BJ (cell line): Measurements from ENCODE around the gene PBX3. TPM values are rescaled to one million over a fixed set of nuclear protein-coding genes. Genes with fewer than 3 reads are reported as not detected.

ENCODE experiments used
- CTCF ChIA-PET: fragments of 350-600 bp; formaldehyde crosslinking; extraction: SDS; loops from one replicate; lab custom pipeline; 2021; ENCODE audit warnings: antibody characterized with exemption, inconsistent platforms; lab: Yijun Ruan, JAX
- POLR2A ChIA-PET: fragments of 300-600 bp; sonication (Branson Sonifier 250); formaldehyde crosslinking; extraction: SDS; loops from one replicate; lab custom pipeline; 2021; ENCODE audit warnings: antibody characterized with exemption; lab: Charles Lee
- DNase-seq: peaks from one replicate; pipeline ENCODE4 v3.0.0-alpha.2; 2011; ENCODE audit warnings: low read depth
- H3K27me3 ChIP-seq: 2 replicates; pipeline ENCODE4 v1.6.0; 2011; ENCODE audit warnings: low read length; ENCODE audit not compliant: control insufficient read depth, insufficient read depth
- H3K36me3 ChIP-seq: 2 replicates; pipeline ENCODE4 v1.5.1; 2011; ENCODE audit warnings: low read length; ENCODE audit not compliant: control insufficient read depth, insufficient read depth
- H3K4me3 ChIP-seq: 2 replicates; pipeline ENCODE4 v1.5.1; 2011; ENCODE audit warnings: low read depth, mild to moderate bottlenecking, control low read depth, low read length
- polyA plus RNA-seq: library from polyadenylated mRNA; depleted of rRNA; stranded (reverse); fragments of >200 nt; gene quantifications from 2 replicates; pipeline ENCODE4 v1.2.3, GENCODE V29; 2011
- TF ChIP-seq, protein P1 (sequence below): IDR thresholded peaks from 2 replicates; pipeline ENCODE4 v1.5.1; 2011; ENCODE audit warnings: low read depth, mild to moderate bottlenecking, control low read depth, inconsistent platforms, low read length, moderate library complexity; ENCODE audit not compliant: insufficient read depth

Gene PBX3
- polyA plus RNA-seq, 1 experiment = 27.9 TPM

- POLR2A ChIA-PET = interaction anchor here (0.8 kb wide), 1 partner anchor 43 kb away, joined by 3 read pairs; no protein-coding TSS in a partner anchor
Observed at GRCh38 chr9:125844611-125845010, 97.4 kb downstream of the PBX3 start.

DNA sequence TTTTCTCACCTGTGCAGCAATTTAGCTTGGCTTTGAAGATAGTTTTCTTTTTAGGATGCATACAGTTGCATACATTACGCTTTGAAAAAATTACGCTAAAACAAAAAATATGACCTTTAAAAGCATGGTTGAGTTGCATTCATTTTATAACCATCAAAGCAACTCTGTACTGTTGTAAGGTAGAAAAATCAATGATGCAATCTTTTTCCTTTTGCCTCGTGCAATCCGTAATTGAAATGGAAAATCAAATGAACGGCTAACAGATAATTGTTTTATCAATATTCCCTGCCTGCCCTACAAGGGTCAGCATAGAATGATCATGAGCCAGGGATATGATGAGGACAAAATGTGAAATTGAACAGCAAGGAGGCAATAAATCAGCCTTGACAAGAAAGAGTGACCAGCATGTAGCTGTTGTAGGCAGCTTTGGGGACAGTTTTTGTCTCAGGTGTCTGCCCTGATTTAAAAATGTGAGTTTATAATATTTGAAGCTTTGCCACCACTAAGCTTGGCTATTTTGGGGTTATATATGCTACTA is 98.2 kb downstream of the PBX3 start:
- Histone ChIP-seq H3K27me3 (no peaks in the 10 kb centered on the region), H3K36me3 (no peaks in the 10 kb centered on the region; the same call in 1 of the 2 replicates), H3K4me3 (no peak overlapping the region)
- TF ChIP-seq, protein P1, sequence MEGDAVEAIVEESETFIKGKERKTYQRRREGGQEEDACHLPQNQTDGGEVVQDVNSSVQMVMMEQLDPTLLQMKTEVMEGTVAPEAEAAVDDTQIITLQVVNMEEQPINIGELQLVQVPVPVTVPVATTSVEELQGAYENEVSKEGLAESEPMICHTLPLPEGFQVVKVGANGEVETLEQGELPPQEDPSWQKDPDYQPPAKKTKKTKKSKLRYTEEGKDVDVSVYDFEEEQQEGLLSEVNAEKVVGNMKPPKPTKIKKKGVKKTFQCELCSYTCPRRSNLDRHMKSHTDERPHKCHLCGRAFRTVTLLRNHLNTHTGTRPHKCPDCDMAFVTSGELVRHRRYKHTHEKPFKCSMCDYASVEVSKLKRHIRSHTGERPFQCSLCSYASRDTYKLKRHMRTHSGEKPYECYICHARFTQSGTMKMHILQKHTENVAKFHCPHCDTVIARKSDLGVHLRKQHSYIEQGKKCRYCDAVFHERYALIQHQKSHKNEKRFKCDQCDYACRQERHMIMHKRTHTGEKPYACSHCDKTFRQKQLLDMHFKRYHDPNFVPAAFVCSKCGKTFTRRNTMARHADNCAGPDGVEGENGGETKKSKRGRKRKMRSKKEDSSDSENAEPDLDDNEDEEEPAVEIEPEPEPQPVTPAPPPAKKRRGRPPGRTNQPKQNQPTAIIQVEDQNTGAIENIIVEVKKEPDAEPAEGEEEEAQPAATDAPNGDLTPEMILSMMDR = no peak
- ChIA-PET CTCF (no interaction called here), POLR2A (no interaction called here)
- no peak for DNase-seq

More at GRCh38 chr9:125844611-125845010, 97.4 kb downstream of the PBX3 start:
- TF ChIP-seq, protein P1 = no peak
- no peak for DNase-seq
- H3K4me3 ChIP-seq = no peak overlapping the region
- H3K27me3 ChIP-seq = no peaks in the 10 kb centered on the region
- no peaks in the 10 kb centered on the region; the same call in 1 of the 2 replicates for H3K36me3 ChIP-seq
- CTCF ChIA-PET = interaction anchor here (1.4 kb wide), 1 partner anchor 9 kb away, joined by 3 read pairs; no protein-coding TSS in a partner anchor

GRCh38 chr9:125847735-125848134 is 100.6 kb downstream of the PBX3 start:
- TF ChIP-seq, protein P1 = no peak
- ChIA-PET POLR2A (no interaction called here), CTCF (no interaction called here)
- Histone ChIP-seq H3K4me3 (no peak overlapping the region), H3K27me3 (no peaks in the 10 kb centered on the region), H3K36me3 (no peaks in the 10 kb centered on the region)
- DNase-seq = no peak

DNA sequence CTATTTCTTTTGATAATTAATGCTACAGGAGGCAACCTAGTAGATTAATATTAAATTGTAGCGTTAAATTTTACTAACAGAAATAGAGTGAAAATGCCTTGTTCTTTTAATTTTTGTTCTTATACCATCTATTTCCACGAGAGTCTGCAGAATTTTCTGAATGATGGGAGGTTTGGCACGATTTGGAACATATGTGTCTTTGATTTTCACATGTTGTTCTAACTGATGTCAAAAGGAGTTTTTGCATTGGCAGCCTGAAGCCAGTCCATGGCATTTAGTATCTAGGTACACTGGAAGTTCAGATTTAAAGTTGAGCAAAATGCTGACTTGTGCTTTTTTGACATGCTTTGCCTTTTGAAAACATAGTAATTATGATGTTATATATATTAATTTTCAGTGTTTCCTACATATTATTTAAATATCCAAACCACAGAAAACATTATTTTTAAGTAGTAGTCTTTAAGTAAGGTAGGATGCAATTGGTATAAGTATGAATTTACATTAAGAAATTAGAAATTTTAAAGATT is 103.0 kb downstream of the PBX3 start:
- ChIA-PET POLR2A (no interaction called here), CTCF (interaction anchor here (1.1 kb wide), 1 partner anchor 292 kb away, joined by 3 read pairs; no protein-coding TSS in a partner anchor)
- no peak for DNase-seq
- no peaks in the 10 kb centered on the region for H3K27me3 ChIP-seq
- TF ChIP-seq, protein P1 = no peak
- H3K36me3 ChIP-seq = no peaks in the 10 kb centered on the region
- H3K4me3 ChIP-seq = no peak overlapping the region

DNA sequence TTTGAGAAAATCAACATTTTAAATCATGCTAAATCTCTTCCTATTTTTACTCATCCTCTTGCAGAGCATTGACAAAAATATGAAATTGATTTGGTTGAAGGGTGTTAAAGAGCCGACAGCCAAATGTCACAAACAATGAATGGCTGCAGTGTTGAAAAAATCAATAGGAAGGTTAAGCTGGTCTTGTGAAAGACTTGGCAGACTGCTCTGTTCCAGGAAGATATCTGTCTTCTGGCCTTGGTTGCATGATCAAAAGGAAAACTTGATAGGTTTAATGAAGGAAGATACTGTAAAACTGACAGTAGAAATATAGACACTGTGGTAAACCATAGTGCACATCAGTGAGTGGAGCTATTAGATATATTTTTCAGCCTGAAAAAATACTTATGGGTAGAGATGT is 103.6 kb downstream of the PBX3 start:
- no peak for DNase-seq
- TF ChIP-seq, protein P1 = no peak
- ChIA-PET CTCF (interaction anchor here (1.1 kb wide), 2 partner anchors 12 to 292 kb away, joined by 3 read pairs; no protein-coding TSS in a partner anchor), POLR2A (no interaction called here)
- no peaks in the 10 kb centered on the region for H3K27me3 ChIP-seq
- H3K4me3 ChIP-seq = no peak overlapping the region
- no peaks in the 10 kb centered on the region for H3K36me3 ChIP-seq
